ENCODE measurements around the gene KRTAP17-1.

KRTAP17-1 gene

GRCh38 chr17:41332239-41332638 lies 16.7 kb upstream of the KRTAP17-1 start:
- DNase-seq (ENCODE audit: low read depth), result no peak

GRCh38 chr17:41331606-41332005 lies 16.1 kb upstream of the KRTAP17-1 start:
- no peak for DNase-seq (ENCODE audit: low read depth)

- peak; percentile 57 for DNase-seq (ENCODE audit: low read depth)
Measured at GRCh38 chr17:41329279-41329948, 13.9 kb upstream of the KRTAP17-1 start.

GRCh38 chr17:41328207-41328606 lies 12.7 kb upstream of the KRTAP17-1 start:
- no peak for DNase-seq (ENCODE audit: low read depth)

- no peak for DNase-seq (ENCODE audit: low read depth)
Measured at GRCh38 chr17:41327411-41328120, 12.1 kb upstream of the KRTAP17-1 start.

GRCh38 chr17:41326173-41327145 lies 10.9 kb upstream of the KRTAP17-1 start:
- no peak for DNase-seq (ENCODE audit: low read depth)

- no peak for DNase-seq (ENCODE audit: low read depth)
Measured at GRCh38 chr17:41325611-41326010, 10.1 kb upstream of the KRTAP17-1 start.

GRCh38 chr17:41325126-41325525 lies 9.6 kb upstream of the KRTAP17-1 start:
- DNase-seq (ENCODE audit: low read depth), result no peak

GRCh38 chr17:41324180-41325075 lies 8.9 kb upstream of the KRTAP17-1 start:
- DNase-seq (ENCODE audit: low read depth), result peak; percentile 9

- DNase-seq (ENCODE audit: low read depth), result no peak
Measured at GRCh38 chr17:41322903-41323895, 7.7 kb upstream of the KRTAP17-1 start.

- peak; percentile 77 for DNase-seq (ENCODE audit: low read depth)
Measured at GRCh38 chr17:41322094-41322902, 6.8 kb upstream of the KRTAP17-1 start.

- no peak for DNase-seq (ENCODE audit: low read depth)
Measured at GRCh38 chr17:41318231-41318630, 2.7 kb upstream of the KRTAP17-1 start.

- DNase-seq (ENCODE audit: low read depth), result no peak
Measured at GRCh38 chr17:41315814-41316445, 420 bp upstream of the KRTAP17-1 start.

- no peak for DNase-seq (ENCODE audit: low read depth)
Measured at GRCh38 chr17:41311111-41311510, 4.4 kb downstream of the KRTAP17-1 start.

GRCh38 chr17:41308918-41309359 lies 6.6 kb downstream of the KRTAP17-1 start, which contains the start of gene KRTAP16-1:
KRTAP16-1 (minus strand) TSS chr17:41309309; CDS start chr17:41309253, 56 bp downstream.
- DNase-seq (ENCODE audit: low read depth), result no peak

GRCh38 chr17:41308251-41308917 lies 7.1 kb downstream of the KRTAP17-1 start:
- DNase-seq (ENCODE audit: low read depth), result no peak

- peak; percentile 23 for DNase-seq (ENCODE audit: low read depth)
Measured at GRCh38 chr17:41307647-41308046, 7.9 kb downstream of the KRTAP17-1 start.

GRCh38 chr17:41304091-41304490 lies 11.4 kb downstream of the KRTAP17-1 start:
- no peak for DNase-seq (ENCODE audit: low read depth)

Data from iris pigment epithelial cell (primary cell).